IMR-90 (cell line): ENCODE results near the gene RIPOR2. TPM values are rescaled to one million over a fixed set of nuclear protein-coding genes. Genes with fewer than 3 reads are reported as not detected.

ENCODE experiments used
- ATAC-seq: fragments of 200-7000 bp; cut with Tn5 transposase; 2 replicates; pipeline ENCODE4 v1.9.1; 2020; ENCODE audit warnings: low read depth, mild to moderate bottlenecking, moderate library complexity
- BruUV-seq: library from RNA; stranded (reverse); fragments of 400-500 nt; replicated peaks from 2 replicates; lab custom pipeline; 2021; lab: Mats Ljungman, UMichigan
- CTCF ChIA-PET: fragments of 300-600 bp; formaldehyde crosslinking; extraction: SDS; loops from one replicate; lab custom pipeline; 2021; ENCODE audit warnings: antibody characterized with exemption; lab: Yijun Ruan, JAX
- POLR2A ChIA-PET: fragments of 300-600 bp; sonication (Branson Sonifier 250); formaldehyde crosslinking; loops from one replicate; lab custom pipeline; 2022; ENCODE audit warnings: antibody characterized with exemption; ENCODE audit not compliant: unreplicated experiment; lab: Charles Lee
- DNase-seq: peaks from one replicate; pipeline ENCODE4 v3.0.0; 2013
- H2AFZ ChIP-seq: replicated peaks from 2 replicates; pipeline ENCODE3; 2013; ENCODE audit warnings: low read length, mild to moderate bottlenecking; ENCODE audit not compliant: poor library complexity
- H2AK5ac ChIP-seq: 2 replicates; pipeline ENCODE4 v1.6.1; 2013; ENCODE audit warnings: low read depth, low read length, inconsistent platforms
- H2AK9ac ChIP-seq: replicated peaks from 2 replicates; pipeline ENCODE3; 2013; ENCODE audit warnings: mild to moderate bottlenecking, low read depth, low read length, moderate library complexity; ENCODE audit not compliant: poor library complexity
- H2BK120ac ChIP-seq: 2 replicates; pipeline ENCODE4 v1.6.1; 2013; ENCODE audit warnings: low read depth, low read length, inconsistent platforms
- H2BK15ac ChIP-seq: 3 replicates; pipeline ENCODE4 v1.6.1; 2013; ENCODE audit warnings: low read depth, low read length, inconsistent platforms
- H2BK20ac ChIP-seq: 2 replicates; pipeline ENCODE4 v1.6.1; 2013; ENCODE audit warnings: low read depth, mild to moderate bottlenecking, inconsistent platforms, low read length, moderate library complexity
- H2BK5ac ChIP-seq: 2 replicates; pipeline ENCODE4 v1.6.1; 2013; ENCODE audit warnings: mild to moderate bottlenecking, low read depth, low read length, inconsistent platforms; ENCODE audit not compliant: poor library complexity, severe bottlenecking
- H3K14ac ChIP-seq: replicated peaks from 2 replicates; pipeline ENCODE4 v1.6.1; 2013; ENCODE audit warnings: low read depth, low read length, inconsistent platforms
- H3K18ac ChIP-seq: 2 replicates; pipeline ENCODE4 v1.6.1; 2013; ENCODE audit warnings: low read depth, low read length, control low read depth
- H3K23ac ChIP-seq: 2 replicates; pipeline ENCODE4 v1.6.1; 2013; ENCODE audit warnings: low read depth, low read length, inconsistent platforms
- H3K27ac ChIP-seq: 2 replicates; pipeline ENCODE4 v1.5.1; 2013; ENCODE audit warnings: mild to moderate bottlenecking, control low read depth, low read length; ENCODE audit not compliant: insufficient read depth
- H3K27me3 ChIP-seq: 2 replicates; pipeline ENCODE4 v1.6.1; 2013; ENCODE audit warnings: low read length; ENCODE audit not compliant: control insufficient read depth, insufficient read depth
- H3K36me3 ChIP-seq: 2 replicates; pipeline ENCODE4 v1.6.1; 2013; ENCODE audit warnings: low read length, mixed read lengths; ENCODE audit not compliant: control insufficient read depth, insufficient read depth
- H3K4ac ChIP-seq: 2 replicates; pipeline ENCODE4 v1.6.1; 2013; ENCODE audit warnings: low read depth, low read length, inconsistent platforms
- H3K4me1 ChIP-seq: 2 replicates; pipeline ENCODE4 v1.6.1; 2013; ENCODE audit warnings: low read length, mixed read lengths; ENCODE audit not compliant: control insufficient read depth, insufficient read depth
- H3K4me2 ChIP-seq: 2 replicates; pipeline ENCODE4 v1.6.1; 2013; ENCODE audit warnings: low read depth, mild to moderate bottlenecking, control low read depth, low read length, moderate library complexity
- H3K4me3 ChIP-seq: 2 replicates; pipeline ENCODE4 v1.5.1; 2013; ENCODE audit warnings: low read depth, mild to moderate bottlenecking, control low read depth, low read length, moderate library complexity; ENCODE audit not compliant: insufficient read depth
- H3K56ac ChIP-seq: 2 replicates; pipeline ENCODE4 v1.6.1; 2013; ENCODE audit warnings: low read length, inconsistent platforms; ENCODE audit not compliant: insufficient read depth; ENCODE audit errors: extremely low read depth
- H3K79me1 ChIP-seq, 2 experiments: 2 replicates each; pipeline ENCODE4 v1.6.1; 2013; ENCODE audit warnings: low read length in 2 of 2, inconsistent platforms in 1 of 2, low read depth in 1 of 2
- H3K9ac ChIP-seq: 2 replicates; pipeline ENCODE4 v1.6.1; 2013; ENCODE audit warnings: low read depth, low read length, control low read depth
- H3K9me1 ChIP-seq: 2 replicates; pipeline ENCODE4 v1.6.1; 2013; ENCODE audit warnings: low read length, inconsistent platforms; ENCODE audit not compliant: insufficient read depth
- H3K9me3 ChIP-seq: 2 replicates; pipeline ENCODE4 v1.6.1; 2013; ENCODE audit warnings: low read length; ENCODE audit not compliant: control insufficient read depth, insufficient read depth
- H4K20me1 ChIP-seq: 2 replicates; pipeline ENCODE4 v1.6.1; 2013; ENCODE audit warnings: low read length, inconsistent platforms; ENCODE audit not compliant: insufficient read depth
- H4K5ac ChIP-seq: 2 replicates; pipeline ENCODE4 v1.6.1; 2013; ENCODE audit warnings: mild to moderate bottlenecking, low read depth, low read length, control low read depth
- H4K8ac ChIP-seq, 2 experiments: 2 replicates each; pipeline ENCODE4 v1.6.1; 2013; ENCODE audit warnings: low read depth in 2 of 2, low read length in 2 of 2, control low read depth in 1 of 2, inconsistent platforms in 1 of 2
- H4K91ac ChIP-seq: 2 replicates; pipeline ENCODE4 v1.6.1; 2013; ENCODE audit warnings: low read depth, low read length, inconsistent platforms; ENCODE audit not compliant: insufficient read depth
- BHLHE40 ChIP-seq: fragments of 150-350 bp; IDR thresholded peaks from 2 replicates; pipeline ENCODE4 v1.6.1; 2016; ENCODE audit warnings: mild to moderate bottlenecking, low read depth, low read length
- CEBPB ChIP-seq: IDR thresholded peaks from 2 replicates; pipeline ENCODE4 v1.6.1; 2012; ENCODE audit warnings: low read depth, low read length, improper control_type of control experiment
- CHD1 ChIP-seq: IDR thresholded peaks from 2 replicates; pipeline ENCODE4 v1.6.1; 2012; ENCODE audit warnings: low read depth, low read length, improper control_type of control experiment
- FOS ChIP-seq: fragments of 150-350 bp; IDR thresholded peaks from 2 replicates; pipeline ENCODE4 v1.6.1; 2016; ENCODE audit warnings: low read depth, low read length
- MAFK ChIP-seq: IDR thresholded peaks from 2 replicates; pipeline ENCODE4 v1.6.1; 2012; ENCODE audit warnings: low read depth, low read length, improper control_type of control experiment
- MAZ ChIP-seq: IDR thresholded peaks from 2 replicates; pipeline ENCODE4 v1.6.1; 2012; ENCODE audit warnings: low read depth, mild to moderate bottlenecking, low read length, improper control_type of control experiment, moderate library complexity, borderline replicate concordance
- MXI1 ChIP-seq: IDR thresholded peaks from 2 replicates; pipeline ENCODE4 v1.6.1; 2012; ENCODE audit warnings: low read depth, mild to moderate bottlenecking, low read length, moderate library complexity, borderline replicate concordance
- NFE2L2 ChIP-seq: fragments of 150-350 bp; IDR thresholded peaks from 2 replicates; pipeline ENCODE4 v1.6.1; 2016; ENCODE audit warnings: low read depth, mild to moderate bottlenecking, low read length
- POLR2A ChIP-seq: IDR thresholded peaks from 2 replicates; pipeline ENCODE4 v1.6.1; 2012; ENCODE audit warnings: mild to moderate bottlenecking, low read depth, low read length
- RAD21 ChIP-seq: IDR thresholded peaks from 2 replicates; pipeline ENCODE4 v1.6.1; 2012; ENCODE audit warnings: low read length, improper control_type of control experiment
- RCOR1 ChIP-seq: IDR thresholded peaks from 2 replicates; pipeline ENCODE4 v1.6.1; 2012; ENCODE audit warnings: mild to moderate bottlenecking, low read length, improper control_type of control experiment; ENCODE audit not compliant: insufficient replicate concordance
- RFX5 ChIP-seq: IDR thresholded peaks from 2 replicates; pipeline ENCODE4 v1.8.0; 2012; ENCODE audit warnings: low read depth, mild to moderate bottlenecking, low read length, moderate library complexity
- SMC3 ChIP-seq: fragments of 150-350 bp; IDR thresholded peaks from 2 replicates; pipeline ENCODE4 v1.6.1; 2016; ENCODE audit warnings: low read depth, mild to moderate bottlenecking, antibody characterized with exemption, low read length, moderate library complexity
- WGBS, 2 experiments: methylation state at CpG; one replicate each; pipeline versions ENCODE4 v1.1.5 to v1.1.7; 2013; ENCODE audit warnings: missing lambda C conversion rate in 2 of 2; ENCODE audit not compliant: insufficient read length in 1 of 2; ENCODE audit errors: extremely low coverage in 2 of 2; 5-methylcytosine and 5-hydroxymethylcytosine counted together
- dilution Hi-C: fragments of 300-500 bp; cut with HindIII; formaldehyde crosslinking; loops from one replicate; pipeline ENCODE4 v1.14.3; 2018; ENCODE audit warnings: low sequenced_read_pairs; ENCODE audit not compliant: unreplicated experiment
- in situ Hi-C: fragments of 300-500 bp; cut with MboI; formaldehyde crosslinking; loops from 3 replicates; pipeline ENCODE4 v1.14.3; 2019; ENCODE audit warnings: low sequenced_read_pairs, inconsistent platforms, mixed read lengths
- intact Hi-C: fragments of 100-400 bp; cut with micrococcal nuclease; formaldehyde crosslinking; loops from 2 replicates; pipeline ENCODE4 v1.10.0; 2022
- polyA plus RNA-seq, 3 experiments: library from polyadenylated mRNA; depleted of rRNA; stranded (reverse); fragments of >200 nt; gene quantifications; 2 replicates each; pipeline ENCODE4 v1.2.3, GENCODE V29; 2012; ENCODE audit warnings: low replicate concordance in 1 of 3
- total RNA-seq: library from RNA; depleted of rRNA; stranded (reverse); fragments of >200 nt; gene quantifications from 2 replicates; pipeline ENCODE4 v1.2.3, GENCODE V29; 2012
- TF ChIP-seq, protein P1 (sequence below): fragments of 150-350 bp; IDR thresholded peaks from 2 replicates; pipeline ENCODE4 v1.6.1; 2017; ENCODE audit warnings: mild to moderate bottlenecking, antibody characterized with exemption, low read length, low read depth
- TF ChIP-seq, protein P2 (sequence below): fragments of 150-350 bp; IDR thresholded peaks from 2 replicates; pipeline ENCODE4 v1.6.1; 2016; ENCODE audit warnings: low read depth, mild to moderate bottlenecking, low read length, moderate library complexity, borderline replicate concordance
- TF ChIP-seq, protein P3 (sequence below): conservative IDR thresholded peaks from 2 replicates; pipeline ENCODE4 v1.5.1; 2012; ENCODE audit warnings: mild to moderate bottlenecking, low read depth, low read length, improper control_type of control experiment

Gene RIPOR2
- total and polyA plus RNA-seq, 2 of the 4 experiments (the other 2 are of a cell fraction), result 1.1 to 1.2 TPM

DNA sequence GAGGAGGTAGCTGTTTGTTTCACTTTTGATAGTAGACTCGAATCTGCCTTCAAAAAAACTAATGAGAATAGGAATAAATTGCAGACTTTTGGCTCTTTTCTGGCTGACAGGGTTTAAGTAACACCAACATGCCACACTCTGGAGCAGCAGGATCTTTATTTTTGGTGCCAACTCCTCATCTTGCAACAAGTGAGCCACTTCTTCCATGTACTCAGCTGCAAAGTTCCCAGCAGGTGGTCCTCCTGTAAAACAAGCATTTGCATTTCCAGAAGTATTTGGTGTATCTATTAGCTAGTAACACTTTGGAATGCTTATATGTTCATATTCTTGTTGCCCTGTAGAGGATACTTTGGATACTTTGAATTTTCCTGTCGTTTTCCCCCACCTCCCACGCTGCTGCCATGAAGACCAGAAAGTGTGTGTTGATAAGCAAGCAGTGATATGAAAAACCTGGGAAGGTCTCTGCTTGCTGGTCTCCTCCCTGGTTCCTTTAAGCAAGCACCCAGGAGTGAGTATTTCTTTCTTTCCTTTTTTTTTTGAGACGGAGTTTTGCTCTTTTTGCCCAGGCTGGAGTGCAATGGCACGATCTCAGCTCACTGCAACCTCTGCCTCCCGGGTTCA is 138.1 kb downstream of the RIPOR2 start:
- ChIA-PET CTCF (interaction anchor here (0.6 to 1.2 kb wide), 2 partner anchors 9 to 275 kb away, joined by 3 to 5 read pairs; no protein-coding TSS in a partner anchor), POLR2A (no interaction called here)
- H3K14ac ChIP-seq, result no peak overlapping the region
- peaks cover 5% of the 10 kb centered on the region for H3K4me1 ChIP-seq
- H4K20me1 ChIP-seq, result no peaks in the 10 kb centered on the region
- ATAC-seq, result peak; percentile 44; the same call in 1 of the 2 replicates
- H3K36me3 ChIP-seq, result no peaks in the 10 kb centered on the region
- no peak overlapping the region for H3K4me3 ChIP-seq
- BruUV-seq, result no TSS peak
- no peak overlapping the region for H2BK20ac ChIP-seq
- H2AK9ac ChIP-seq, result no peak overlapping the region
- no peak overlapping the region for H2BK15ac ChIP-seq
- no peak overlapping the region for H3K4ac ChIP-seq
- no peak overlapping the region for H3K56ac ChIP-seq
- H2BK5ac ChIP-seq, result no peak overlapping the region
- dilution Hi-C loops (no loop called here), in situ Hi-C loops (no loop called here), intact Hi-C loops (loop anchor here (5.0 kb wide), 1 partner anchor 35 kb away; no protein-coding TSS in a partner anchor)
- H4K8ac ChIP-seq, result no peak overlapping the region
- no peak for DNase-seq
- H2AK5ac ChIP-seq, result no peak overlapping the region
- TF ChIP-seq RCOR1 (no peak), RAD21 (no peak), FOS (no peak), MXI1 (no peak), MAZ (no peak), CEBPB (no peak), POLR2A (no peak), RFX5 (no peak), BHLHE40 (no peak), NFE2L2 (no peak), SMC3 (no peak), MAFK (no peak), CHD1 (no peak)
- TF ChIP-seq, protein P1, sequence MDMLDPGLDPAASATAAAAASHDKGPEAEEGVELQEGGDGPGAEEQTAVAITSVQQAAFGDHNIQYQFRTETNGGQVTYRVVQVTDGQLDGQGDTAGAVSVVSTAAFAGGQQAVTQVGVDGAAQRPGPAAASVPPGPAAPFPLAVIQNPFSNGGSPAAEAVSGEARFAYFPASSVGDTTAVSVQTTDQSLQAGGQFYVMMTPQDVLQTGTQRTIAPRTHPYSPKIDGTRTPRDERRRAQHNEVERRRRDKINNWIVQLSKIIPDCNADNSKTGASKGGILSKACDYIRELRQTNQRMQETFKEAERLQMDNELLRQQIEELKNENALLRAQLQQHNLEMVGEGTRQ, result no peak
- TF ChIP-seq, protein P2, sequence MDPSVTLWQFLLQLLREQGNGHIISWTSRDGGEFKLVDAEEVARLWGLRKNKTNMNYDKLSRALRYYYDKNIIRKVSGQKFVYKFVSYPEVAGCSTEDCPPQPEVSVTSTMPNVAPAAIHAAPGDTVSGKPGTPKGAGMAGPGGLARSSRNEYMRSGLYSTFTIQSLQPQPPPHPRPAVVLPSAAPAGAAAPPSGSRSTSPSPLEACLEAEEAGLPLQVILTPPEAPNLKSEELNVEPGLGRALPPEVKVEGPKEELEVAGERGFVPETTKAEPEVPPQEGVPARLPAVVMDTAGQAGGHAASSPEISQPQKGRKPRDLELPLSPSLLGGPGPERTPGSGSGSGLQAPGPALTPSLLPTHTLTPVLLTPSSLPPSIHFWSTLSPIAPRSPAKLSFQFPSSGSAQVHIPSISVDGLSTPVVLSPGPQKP, result no peak
- TF ChIP-seq, protein P3, sequence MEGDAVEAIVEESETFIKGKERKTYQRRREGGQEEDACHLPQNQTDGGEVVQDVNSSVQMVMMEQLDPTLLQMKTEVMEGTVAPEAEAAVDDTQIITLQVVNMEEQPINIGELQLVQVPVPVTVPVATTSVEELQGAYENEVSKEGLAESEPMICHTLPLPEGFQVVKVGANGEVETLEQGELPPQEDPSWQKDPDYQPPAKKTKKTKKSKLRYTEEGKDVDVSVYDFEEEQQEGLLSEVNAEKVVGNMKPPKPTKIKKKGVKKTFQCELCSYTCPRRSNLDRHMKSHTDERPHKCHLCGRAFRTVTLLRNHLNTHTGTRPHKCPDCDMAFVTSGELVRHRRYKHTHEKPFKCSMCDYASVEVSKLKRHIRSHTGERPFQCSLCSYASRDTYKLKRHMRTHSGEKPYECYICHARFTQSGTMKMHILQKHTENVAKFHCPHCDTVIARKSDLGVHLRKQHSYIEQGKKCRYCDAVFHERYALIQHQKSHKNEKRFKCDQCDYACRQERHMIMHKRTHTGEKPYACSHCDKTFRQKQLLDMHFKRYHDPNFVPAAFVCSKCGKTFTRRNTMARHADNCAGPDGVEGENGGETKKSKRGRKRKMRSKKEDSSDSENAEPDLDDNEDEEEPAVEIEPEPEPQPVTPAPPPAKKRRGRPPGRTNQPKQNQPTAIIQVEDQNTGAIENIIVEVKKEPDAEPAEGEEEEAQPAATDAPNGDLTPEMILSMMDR, result no peak
- H3K18ac ChIP-seq, result no peak overlapping the region
- no peaks in the 10 kb centered on the region for H3K9me1 ChIP-seq
- H2BK120ac ChIP-seq, result no peak overlapping the region
- H4K5ac ChIP-seq, result no peak overlapping the region
- no peaks in the 10 kb centered on the region for H3K27me3 ChIP-seq
- no peaks in the 10 kb centered on the region for H3K79me1 ChIP-seq
- no peak overlapping the region for H2AFZ ChIP-seq
- H3K4me2 ChIP-seq, result peak overlapping the region; percentile 79; the same call in 1 of the 2 replicates
- no peak overlapping the region for H3K9ac ChIP-seq
- no peak overlapping the region for H4K91ac ChIP-seq
- WGBS, 2 experiments, result no CpG with 5 or more reads among the region's 6 CpGs
- no peaks in the 10 kb centered on the region for H3K9me3 ChIP-seq
- H3K23ac ChIP-seq, result no peak overlapping the region
- no peak overlapping the region for H3K27ac ChIP-seq
